ENCODE results near the gene CCDC126.

Gene CCDC126

GRCh38 chr7:23607130-23607529 is 9.9 kb downstream of the CCDC126 start:
- no peak overlapping the region for H3K27ac Mint-ChIP-seq
- H3K36me3 Mint-ChIP-seq (ENCODE audit: low read depth): peaks cover 39% of the 10 kb centered on the region
- H3K4me3 Mint-ChIP-seq: no peak overlapping the region
- no peak for DNase-seq
- peaks cover 17% of the 10 kb centered on the region for H3K4me1 Mint-ChIP-seq (ENCODE audit: low read depth)
- H3K27me3 Mint-ChIP-seq: no peaks in the 10 kb centered on the region
- H3K9me3 Mint-ChIP-seq: no peaks in the 10 kb centered on the region

GRCh38 chr7:23607866-23608265 is 10.7 kb downstream of the CCDC126 start:
- H3K27me3 Mint-ChIP-seq: no peaks in the 10 kb centered on the region
- H3K9me3 Mint-ChIP-seq: no peaks in the 10 kb centered on the region
- H3K27ac Mint-ChIP-seq: no peak overlapping the region
- no peak for DNase-seq
- H3K36me3 Mint-ChIP-seq (ENCODE audit: low read depth): peaks cover 38% of the 10 kb centered on the region
- no peak overlapping the region for H3K4me3 Mint-ChIP-seq
- H3K4me1 Mint-ChIP-seq (ENCODE audit: low read depth): peaks cover 10% of the 10 kb centered on the region

- Mint-ChIP-seq H3K27ac (no peak overlapping the region), H3K4me3 (no peak overlapping the region), H3K9me3 (peaks cover 35% of the 10 kb centered on the region), H3K27me3 (no peaks in the 10 kb centered on the region), H3K36me3 (ENCODE audit: low read depth) (peaks cover 80% of the 10 kb centered on the region), H3K4me1 (ENCODE audit: low read depth) (no peaks in the 10 kb centered on the region)
- DNase-seq: no peak
Observed at GRCh38 chr7:23615331-23615730, 18.1 kb downstream of the CCDC126 start.

GRCh38 chr7:23616593-23616992 is 19.4 kb downstream of the CCDC126 start:
- peaks cover 72% of the 10 kb centered on the region for H3K36me3 Mint-ChIP-seq (ENCODE audit: low read depth)
- H3K9me3 Mint-ChIP-seq: peaks cover 35% of the 10 kb centered on the region

GRCh38 chr7:23617482-23617881 is 20.3 kb downstream of the CCDC126 start:
- Mint-ChIP-seq H3K9me3 (peaks cover 35% of the 10 kb centered on the region), H3K27ac (no peak overlapping the region), H3K36me3 (ENCODE audit: low read depth) (peaks cover 71% of the 10 kb centered on the region), H3K4me1 (ENCODE audit: low read depth) (peaks cover 6% of the 10 kb centered on the region), H3K4me3 (no peak overlapping the region), H3K27me3 (no peaks in the 10 kb centered on the region)
- no peak for DNase-seq

More at GRCh38 chr7:23616593-23616992, 19.4 kb downstream of the CCDC126 start:
- peaks cover 1% of the 10 kb centered on the region for H3K4me1 Mint-ChIP-seq (ENCODE audit: low read depth)
- no peak overlapping the region for H3K4me3 Mint-ChIP-seq
- H3K27me3 Mint-ChIP-seq: no peaks in the 10 kb centered on the region
- DNase-seq: no peak
- H3K27ac Mint-ChIP-seq: no peak overlapping the region

GRCh38 chr7:23618241-23618640 is 21.1 kb downstream of the CCDC126 start:
- Mint-ChIP-seq H3K4me3 (no peak overlapping the region), H3K27ac (no peak overlapping the region), H3K27me3 (no peaks in the 10 kb centered on the region), H3K4me1 (ENCODE audit: low read depth) (peaks cover 6% of the 10 kb centered on the region), H3K36me3 (ENCODE audit: low read depth) (peaks cover 63% of the 10 kb centered on the region), H3K9me3 (peaks cover 35% of the 10 kb centered on the region)
- no peak for DNase-seq

- H3K4me3 Mint-ChIP-seq: no peak overlapping the region
- DNase-seq: no peak
- H3K4me1 Mint-ChIP-seq (ENCODE audit: low read depth): peaks cover 6% of the 10 kb centered on the region
- peaks cover 57% of the 10 kb centered on the region for H3K36me3 Mint-ChIP-seq (ENCODE audit: low read depth)
- peaks cover 32% of the 10 kb centered on the region for H3K9me3 Mint-ChIP-seq
- H3K27me3 Mint-ChIP-seq: no peaks in the 10 kb centered on the region
- no peak overlapping the region for H3K27ac Mint-ChIP-seq
Observed at GRCh38 chr7:23619141-23619540, 22.0 kb downstream of the CCDC126 start.

GRCh38 chr7:23622506-23622925 is 25.3 kb downstream of the CCDC126 start:
- Mint-ChIP-seq H3K27ac (no peak overlapping the region), H3K4me3 (no peak overlapping the region), H3K27me3 (no peaks in the 10 kb centered on the region), H3K4me1 (ENCODE audit: low read depth) (peaks cover 6% of the 10 kb centered on the region), H3K36me3 (ENCODE audit: low read depth) (peaks cover 33% of the 10 kb centered on the region), H3K9me3 (peaks cover 14% of the 10 kb centered on the region)
- DNase-seq: no peak

- Mint-ChIP-seq H3K27ac (no peak overlapping the region), H3K36me3 (ENCODE audit: low read depth) (peaks cover 10% of the 10 kb centered on the region), H3K4me3 (no peak overlapping the region), H3K4me1 (ENCODE audit: low read depth) (no peaks in the 10 kb centered on the region), H3K9me3 (no peaks in the 10 kb centered on the region), H3K27me3 (no peaks in the 10 kb centered on the region)
- no peak for DNase-seq
Observed at GRCh38 chr7:23628370-23628769, 31.2 kb downstream of the CCDC126 start.

GRCh38 chr7:23633417-23633816 is 36.2 kb downstream of the CCDC126 start:
- H3K27ac Mint-ChIP-seq: no peak overlapping the region
- peaks cover 9% of the 10 kb centered on the region for H3K36me3 Mint-ChIP-seq (ENCODE audit: low read depth)
- H3K9me3 Mint-ChIP-seq: no peaks in the 10 kb centered on the region
- no peak overlapping the region for H3K4me3 Mint-ChIP-seq
- no peaks in the 10 kb centered on the region for H3K27me3 Mint-ChIP-seq
- no peaks in the 10 kb centered on the region for H3K4me1 Mint-ChIP-seq (ENCODE audit: low read depth)
- no peak for DNase-seq

- H3K27me3 Mint-ChIP-seq: no peaks in the 10 kb centered on the region
- H3K9me3 Mint-ChIP-seq: no peaks in the 10 kb centered on the region
- H3K27ac Mint-ChIP-seq: no peak overlapping the region
- peaks cover 6% of the 10 kb centered on the region for H3K36me3 Mint-ChIP-seq (ENCODE audit: low read depth)
- DNase-seq: no peak
- peaks cover 3% of the 10 kb centered on the region for H3K4me1 Mint-ChIP-seq (ENCODE audit: low read depth)
- no peak overlapping the region for H3K4me3 Mint-ChIP-seq
Observed at GRCh38 chr7:23645822-23646221, 48.6 kb downstream of the CCDC126 start.

GRCh38 chr7:23653942-23654341 is 56.8 kb downstream of the CCDC126 start:
- Mint-ChIP-seq H3K27ac (no peak overlapping the region), H3K4me3 (no peak overlapping the region), H3K4me1 (ENCODE audit: low read depth) (no peaks in the 10 kb centered on the region), H3K36me3 (ENCODE audit: low read depth) (peaks cover 4% of the 10 kb centered on the region), H3K27me3 (no peaks in the 10 kb centered on the region), H3K9me3 (peaks cover 33% of the 10 kb centered on the region)
- no peak for DNase-seq

GRCh38 chr7:23654508-23654907 is 57.3 kb downstream of the CCDC126 start:
- no peaks in the 10 kb centered on the region for H3K27me3 Mint-ChIP-seq
- H3K36me3 Mint-ChIP-seq (ENCODE audit: low read depth): peaks cover 4% of the 10 kb centered on the region
- H3K4me3 Mint-ChIP-seq: no peak overlapping the region
- H3K27ac Mint-ChIP-seq: no peak overlapping the region
- peaks cover 34% of the 10 kb centered on the region for H3K9me3 Mint-ChIP-seq
- H3K4me1 Mint-ChIP-seq (ENCODE audit: low read depth): no peaks in the 10 kb centered on the region
- no peak for DNase-seq

- Mint-ChIP-seq H3K4me1 (ENCODE audit: low read depth) (no peaks in the 10 kb centered on the region), H3K4me3 (no peak overlapping the region), H3K27me3 (no peaks in the 10 kb centered on the region), H3K9me3 (peaks cover 34% of the 10 kb centered on the region), H3K36me3 (ENCODE audit: low read depth) (peaks cover 4% of the 10 kb centered on the region), H3K27ac (no peak overlapping the region)
- no peak for DNase-seq
Observed at GRCh38 chr7:23655433-23655832, 58.3 kb downstream of the CCDC126 start.

- peaks cover 29% of the 10 kb centered on the region for H3K9me3 Mint-ChIP-seq
- H3K27ac Mint-ChIP-seq: no peak overlapping the region
Observed at GRCh38 chr7:23658831-23659427, 61.7 kb downstream of the CCDC126 start.

GRCh38 chr7:23661385-23661784 is 64.2 kb downstream of the CCDC126 start:
- H3K27ac Mint-ChIP-seq: no peak overlapping the region
- H3K4me1 Mint-ChIP-seq (ENCODE audit: low read depth): no peaks in the 10 kb centered on the region
- DNase-seq: no peak
- peaks cover 2% of the 10 kb centered on the region for H3K36me3 Mint-ChIP-seq (ENCODE audit: low read depth)
- H3K9me3 Mint-ChIP-seq: peaks cover 10% of the 10 kb centered on the region
- H3K27me3 Mint-ChIP-seq: no peaks in the 10 kb centered on the region
- H3K4me3 Mint-ChIP-seq: no peak overlapping the region

More at GRCh38 chr7:23658831-23659427, 61.7 kb downstream of the CCDC126 start:
- Mint-ChIP-seq H3K4me3 (no peak overlapping the region), H3K4me1 (ENCODE audit: low read depth) (no peaks in the 10 kb centered on the region), H3K36me3 (ENCODE audit: low read depth) (peaks cover 2% of the 10 kb centered on the region), H3K27me3 (no peaks in the 10 kb centered on the region)
- DNase-seq: no peak

All from activated T-cell treated with anti-CD3 and anti-CD28 coated beads, Interleukin-2, amount 50 U/mL, for 24 hours (primary cell).